ENCODE data around the gene DCUN1D4. TPM values are rescaled to one million over a fixed set of nuclear protein-coding genes. Genes with fewer than 3 reads are reported as not detected.

The DCUN1D4 gene
- total and polyA plus RNA-seq, 4 donors, result 19.7 to 87.8 (median 47.3) TPM

DNA sequence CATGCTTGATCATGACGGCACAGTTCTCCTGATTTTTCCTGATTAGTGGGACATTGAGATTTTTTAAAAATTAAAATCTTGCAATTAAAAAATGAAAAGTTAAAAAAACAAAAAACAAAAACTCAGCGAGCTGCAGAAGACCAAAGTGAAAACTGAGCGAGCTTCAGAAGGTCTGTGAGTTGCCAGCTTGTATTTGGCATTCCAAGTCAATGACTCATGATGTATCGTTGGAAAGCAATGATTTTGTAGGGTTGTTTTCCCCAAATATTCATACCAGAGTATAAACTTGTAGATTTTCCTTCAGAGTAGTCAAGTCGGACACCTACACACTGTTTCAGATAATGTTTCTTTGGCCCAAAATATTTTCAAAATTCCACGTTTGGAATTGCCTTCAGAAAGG lies 100.3 kb downstream of the DCUN1D4 start:
- Histone ChIP-seq H3K36me3 (ENCODE audit: control insufficient read depth in 1 of 2, insufficient read depth in 2 of 2, low read length in 1 of 2) (no peaks in the 10 kb centered on the region), H3K27me3 (ENCODE audit: control insufficient read depth in 1 of 2, insufficient read depth in 2 of 2, low read length in 1 of 2) (no peaks in the 10 kb centered on the region), H3K4me3 (ENCODE audit: low read length in 2 of 2) (no peak overlapping the region), H3K9me3 (ENCODE audit: control insufficient read depth, low read length) (no peaks in the 10 kb centered on the region), H3K27ac (ENCODE audit: low read depth in 1 of 2, low read length in 2 of 2) (no peak overlapping the region), H3K4me1 (ENCODE audit: control insufficient read depth in 1 of 2, insufficient read depth in 2 of 2, low read length in 2 of 2) (no peaks in the 10 kb centered on the region)
- no peak for ATAC-seq (ENCODE audit: low FRiP score)
- DNase-seq, result no peak
- WGBS, 2 donors, result 28 to 38% methylated on average over 6 of the region's 6 CpGs
- intact Hi-C loops (cut with DNase I), result no loop called here

DNA sequence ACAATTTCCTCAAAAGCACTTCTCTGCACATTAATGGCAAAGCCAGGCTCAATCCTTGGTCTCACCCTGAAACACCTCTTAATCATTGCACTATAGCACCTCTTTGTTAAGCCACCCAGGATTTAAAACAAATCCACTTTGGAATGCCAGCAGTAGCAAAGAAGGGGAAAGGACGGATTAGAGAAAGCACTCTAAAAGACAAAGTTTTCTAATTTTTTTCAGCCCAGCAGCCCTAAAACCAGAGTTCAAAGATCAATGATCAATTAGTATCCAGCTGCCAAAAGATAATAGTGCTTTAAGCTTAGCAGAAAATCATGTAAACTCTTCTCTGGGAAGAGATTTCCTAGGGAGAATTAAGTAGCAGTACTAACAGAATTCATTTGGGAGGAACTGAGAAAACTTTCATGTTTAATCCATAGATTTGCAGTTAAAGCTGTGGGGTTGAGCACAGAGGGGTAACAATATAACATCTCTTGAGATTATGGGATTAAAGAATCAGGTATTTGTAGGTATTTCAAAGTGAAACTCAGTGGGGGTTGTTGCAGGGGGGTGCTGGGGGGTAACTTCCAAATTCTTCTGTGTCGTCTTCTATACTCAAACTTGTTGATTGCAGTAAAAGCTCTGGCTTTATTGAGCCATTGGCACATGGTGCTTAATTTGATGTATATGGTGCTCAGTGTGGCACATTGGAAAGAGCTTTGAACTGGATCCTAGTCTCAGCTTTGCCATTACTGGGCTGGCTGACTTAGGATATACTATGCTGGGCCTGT lies 115.4 kb downstream of the DCUN1D4 start:
- H3K4me1 ChIP-seq (ENCODE audit: control insufficient read depth in 1 of 2, insufficient read depth in 2 of 2, low read length in 2 of 2), result no peaks in the 10 kb centered on the region
- H3K4me3 ChIP-seq (ENCODE audit: low read length in 2 of 2), result no peak overlapping the region
- intact Hi-C loops (cut with DNase I), result no loop called here
- ATAC-seq (ENCODE audit: low FRiP score) (no peak), DNase-seq (no peak)
- no peak overlapping the region for H3K27ac ChIP-seq (ENCODE audit: low read depth in 1 of 2, low read length in 2 of 2)
- H3K27me3 ChIP-seq (ENCODE audit: control insufficient read depth in 1 of 2, insufficient read depth in 2 of 2, low read length in 1 of 2), result peaks cover 0 to 4% of the 10 kb centered on the region in 2 donors
- 64 to 72% methylated on average over 2 of the region's 2 CpGs for WGBS, 2 donors
- H3K9me3 ChIP-seq (ENCODE audit: control insufficient read depth, low read length), result peaks cover 4% of the 10 kb centered on the region
- H3K36me3 ChIP-seq (ENCODE audit: control insufficient read depth in 1 of 2, insufficient read depth in 2 of 2, low read length in 1 of 2), result no peaks in the 10 kb centered on the region

GRCh38 chr4:51960486-51960885 lies 117.5 kb downstream of the DCUN1D4 start:
- intact Hi-C loops (cut with DNase I), result no loop called here
- no peak overlapping the region for H3K27ac ChIP-seq (ENCODE audit: low read depth in 1 of 2, low read length in 2 of 2)
- no peak for ATAC-seq (ENCODE audit: low FRiP score)
- H3K9me3 ChIP-seq (ENCODE audit: control insufficient read depth, low read length), result peaks cover 4% of the 10 kb centered on the region
- no peak for DNase-seq
- H3K27me3 ChIP-seq (ENCODE audit: control insufficient read depth in 1 of 2, insufficient read depth in 2 of 2, low read length in 1 of 2), result peaks cover 0 to 4% of the 10 kb centered on the region in 2 donors
- WGBS, 2 donors, result 64 to 71% methylated on average over 4 of the region's 4 CpGs
- peaks cover 0 to 3% of the 10 kb centered on the region in 2 donors for H3K4me1 ChIP-seq (ENCODE audit: control insufficient read depth in 1 of 2, insufficient read depth in 2 of 2, low read length in 2 of 2)
- H3K36me3 ChIP-seq (ENCODE audit: control insufficient read depth in 1 of 2, insufficient read depth in 2 of 2, low read length in 1 of 2), result no peaks in the 10 kb centered on the region
- no peak overlapping the region for H3K4me3 ChIP-seq (ENCODE audit: low read length in 2 of 2)

GRCh38 chr4:51963841-51964517 lies 121.0 kb downstream of the DCUN1D4 start:
- H3K9me3 ChIP-seq (ENCODE audit: control insufficient read depth, low read length), result no peaks in the 10 kb centered on the region
- ATAC-seq (ENCODE audit: low FRiP score) (no peak), DNase-seq (no peak)
- H3K4me1 ChIP-seq (ENCODE audit: control insufficient read depth in 1 of 2, insufficient read depth in 2 of 2, low read length in 2 of 2), result peaks cover 0 to 3% of the 10 kb centered on the region in 2 donors
- H3K4me3 ChIP-seq (ENCODE audit: low read length in 2 of 2), result no peak overlapping the region
- H3K27me3 ChIP-seq (ENCODE audit: control insufficient read depth in 1 of 2, insufficient read depth in 2 of 2, low read length in 1 of 2), result no peaks in the 10 kb centered on the region
- H3K36me3 ChIP-seq (ENCODE audit: control insufficient read depth in 1 of 2, insufficient read depth in 2 of 2, low read length in 1 of 2), result no peaks in the 10 kb centered on the region
- WGBS, 2 donors, result 62 to 67% methylated on average over 4 of the region's 4 CpGs
- intact Hi-C loops (cut with DNase I), result no loop called here
- no peak overlapping the region for H3K27ac ChIP-seq (ENCODE audit: low read depth in 1 of 2, low read length in 2 of 2)

DNA sequence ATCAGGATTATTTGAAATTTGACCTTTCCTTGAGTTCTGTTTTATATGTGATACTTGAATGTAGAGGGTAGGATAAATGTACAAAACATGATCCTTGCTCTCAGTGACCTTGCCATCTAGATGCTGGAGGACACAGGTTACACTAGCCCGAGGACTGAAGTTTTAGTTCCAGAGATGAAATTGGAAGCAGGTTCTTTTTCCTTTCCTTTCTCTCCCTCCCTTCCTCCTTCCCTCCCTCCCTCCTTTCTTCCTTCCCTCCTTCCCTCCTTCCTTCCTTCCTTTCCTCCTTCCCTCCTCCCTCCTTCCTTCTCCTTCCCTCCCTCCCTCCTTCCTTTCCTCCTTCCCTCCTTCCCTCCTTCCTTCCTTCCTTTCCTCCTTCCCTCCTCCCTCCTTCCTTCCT lies 122.9 kb downstream of the DCUN1D4 start:
- WGBS, 2 donors, result 76 to 82% methylated on average over 1 of the region's 1 CpG
- H3K27me3 ChIP-seq (ENCODE audit: control insufficient read depth in 1 of 2, insufficient read depth in 2 of 2, low read length in 1 of 2), result no peaks in the 10 kb centered on the region
- no peak overlapping the region for H3K27ac ChIP-seq (ENCODE audit: low read depth in 1 of 2, low read length in 2 of 2)
- intact Hi-C loops (cut with DNase I), result no loop called here
- H3K36me3 ChIP-seq (ENCODE audit: control insufficient read depth in 1 of 2, insufficient read depth in 2 of 2, low read length in 1 of 2), result no peaks in the 10 kb centered on the region
- H3K4me1 ChIP-seq (ENCODE audit: control insufficient read depth in 1 of 2, insufficient read depth in 2 of 2, low read length in 2 of 2), result peaks cover 0 to 3% of the 10 kb centered on the region in 2 donors
- ATAC-seq (ENCODE audit: low FRiP score), result no peak
- no peaks in the 10 kb centered on the region for H3K9me3 ChIP-seq (ENCODE audit: control insufficient read depth, low read length)
- H3K4me3 ChIP-seq (ENCODE audit: low read length in 2 of 2), result no peak overlapping the region
- no peak for DNase-seq

Other genes starting within 250 kb of the DCUN1D4 start
- gene LRRC66, start 177.2 kb downstream of the DCUN1D4 start, total RNA-seq, result 1 to 10 TPM in 1 of 2 donors, under 1 TPM in 1; 0.99 to 1.1 TPM
- under 1 TPM; 0.49 to 0.75 TPM for gene LRRC66, start 177.2 kb downstream of the DCUN1D4 start, polyA plus RNA-seq
- gene SGCB, start 195.1 kb downstream of the DCUN1D4 start, total RNA-seq, result 10 to 100 TPM; 72.6 to 79.6 TPM
- gene SGCB, start 195.1 kb downstream of the DCUN1D4 start, polyA plus RNA-seq, result 10 to 100 TPM; 35.9 to 47.6 TPM
- gene SPATA18, start 208.2 kb downstream of the DCUN1D4 start, total RNA-seq, result 10 to 100 TPM in 1 of 2 donors, 1 to 10 TPM in 1; 4.7 to 12.5 TPM
- gene SPATA18, start 208.2 kb downstream of the DCUN1D4 start, polyA plus RNA-seq, result 1 to 10 TPM; 6.4 to 7.3 TPM